BLaER1 treated with 17β-estradiol and CSF1 and Interleukin-3, amounts not matched to agents 10 nM and 100 nM (cell line): ENCODE data around the gene SNX3.

ENCODE experiments used
- H3K27ac ChIP-seq, 11 experiments: shearing (Covaris generic); formaldehyde crosslinking; 2 replicates each; pipeline ENCODE4 v1.8.1; 2022
- H3K27me3 ChIP-seq, 11 experiments: shearing (Covaris generic); formaldehyde crosslinking; 2 replicates each; pipeline ENCODE4 v1.8.1; 2022
- H3K36me3 ChIP-seq, 11 experiments: shearing (Covaris generic); formaldehyde crosslinking; 2 replicates each; pipeline ENCODE4 v1.8.1; 2022
- H3K4me1 ChIP-seq, 10 experiments: shearing (Covaris generic); formaldehyde crosslinking; 2 replicates each; pipeline ENCODE4 v1.8.1; 2022
- H3K4me2 ChIP-seq, 11 experiments: shearing (Covaris generic); formaldehyde crosslinking; 2 replicates each; pipeline ENCODE4 v1.8.1; 2022
- H3K4me3 ChIP-seq, 10 experiments: shearing (Covaris generic); formaldehyde crosslinking; 2 replicates each; pipeline ENCODE4 v1.8.1; 2022
- H3K9ac ChIP-seq, 11 experiments: shearing (Covaris generic); formaldehyde crosslinking; 2 replicates each; pipeline ENCODE4 v1.8.1; 2022
- H3K9me3 ChIP-seq, 11 experiments: shearing (Covaris generic); formaldehyde crosslinking; replicated peaks in 1 of 11; 2 replicates each; pipeline ENCODE4 v1.8.1; 2022
- H4K20me1 ChIP-seq, 11 experiments: shearing (Covaris generic); formaldehyde crosslinking; 2 replicates each; pipeline ENCODE4 v1.8.1; 2022
- Cebpa-rat ChIP-seq, 11 experiments: shearing (Covaris generic); IDR thresholded peaks; 2 replicates each; pipeline ENCODE4 v1.8.1; 2022

SNX3 gene

GRCh38 chr6:108203189-108204112 lies 57.4 kb downstream of the SNX3 start:
- no peak overlapping the region for H3K4me2 ChIP-seq
- H3K9me3 ChIP-seq: peaks cover 0 to 6% (median 0%) of the 10 kb centered on the region in 11 experiments; a peak in 1 of 22 replicates
- H3K9ac ChIP-seq: no peak overlapping the region
- no peak overlapping the region for H3K4me3 ChIP-seq
- H3K36me3 ChIP-seq: peaks cover 7 to 54% (median 22%) of the 10 kb centered on the region in 11 experiments; a peak in 18 of 22 replicates
- peaks cover 0 to 9% (median 7%) of the 10 kb centered on the region in 10 experiments; a peak in 12 of 20 replicates for H3K4me1 ChIP-seq
- no peak overlapping the region for H3K27ac ChIP-seq
- no peak for TF ChIP-seq Cebpa-rat (IDR thresholded peaks at IDR 0.05)
- H4K20me1 ChIP-seq: no peaks in the 10 kb centered on the region; a peak in 2 of 22 replicates
- H3K27me3 ChIP-seq: no peaks in the 10 kb centered on the region

- H3K4me1 ChIP-seq: peaks cover 0 to 9% (median 7%) of the 10 kb centered on the region in 10 experiments; a peak in 12 of 20 replicates
- no peak for TF ChIP-seq Cebpa-rat (IDR thresholded peaks at IDR 0.05)
- H3K4me3 ChIP-seq: no peak overlapping the region
Measured at GRCh38 chr6:108200631-108201030, 60.2 kb downstream of the SNX3 start.

GRCh38 chr6:108200186-108200585 lies 60.7 kb downstream of the SNX3 start:
- no peak overlapping the region for H3K4me2 ChIP-seq
- H4K20me1 ChIP-seq: no peaks in the 10 kb centered on the region
- no peaks in the 10 kb centered on the region for H3K27me3 ChIP-seq
- H3K4me1 ChIP-seq: peaks cover 0 to 11% (median 7%) of the 10 kb centered on the region in 10 experiments; a peak in 12 of 20 replicates
- H3K4me3 ChIP-seq: no peak overlapping the region
- no peak overlapping the region for H3K27ac ChIP-seq
- no peak overlapping the region for H3K9ac ChIP-seq
- no peak for TF ChIP-seq Cebpa-rat (IDR thresholded peaks at IDR 0.05)
- H3K9me3 ChIP-seq: peaks cover 0 to 8% (median 0%) of the 10 kb centered on the region in 11 experiments; a peak in 1 of 22 replicates
- peaks cover 0 to 30% (median 6%) of the 10 kb centered on the region in 11 experiments; a peak in 13 of 22 replicates for H3K36me3 ChIP-seq

More at GRCh38 chr6:108200631-108201030, 60.2 kb downstream of the SNX3 start:
- H3K27ac ChIP-seq: no peak overlapping the region
- no peak overlapping the region for H3K4me2 ChIP-seq
- H4K20me1 ChIP-seq: no peaks in the 10 kb centered on the region
- H3K36me3 ChIP-seq: peaks cover 0 to 30% (median 6%) of the 10 kb centered on the region in 11 experiments; a peak in 13 of 22 replicates
- H3K27me3 ChIP-seq: no peaks in the 10 kb centered on the region
- H3K9me3 ChIP-seq: peaks cover 0 to 8% (median 0%) of the 10 kb centered on the region in 11 experiments; a peak in 1 of 22 replicates
- no peak overlapping the region for H3K9ac ChIP-seq

GRCh38 chr6:108198761-108199498 lies 61.9 kb downstream of the SNX3 start:
- Histone ChIP-seq H3K4me2 (peak overlapping the region in 6 of 11 experiments; percentile 10 to 50 (median 24); a peak in 5 of 22 replicates), H3K9me3 (peaks cover 0 to 8% (median 0%) of the 10 kb centered on the region in 11 experiments; a peak in 1 of 22 replicates), H4K20me1 (no peaks in the 10 kb centered on the region), H3K4me3 (no peak overlapping the region), H3K9ac (no peak overlapping the region), H3K4me1 (peaks cover 0 to 19% (median 15%) of the 10 kb centered on the region in 10 experiments; a peak in 13 of 20 replicates), H3K27me3 (no peaks in the 10 kb centered on the region), H3K27ac (no peak overlapping the region), H3K36me3 (peaks cover 0 to 21% (median 6%) of the 10 kb centered on the region in 11 experiments; a peak in 13 of 22 replicates)
- no peak for TF ChIP-seq Cebpa-rat (IDR thresholded peaks at IDR 0.05)

DNA sequence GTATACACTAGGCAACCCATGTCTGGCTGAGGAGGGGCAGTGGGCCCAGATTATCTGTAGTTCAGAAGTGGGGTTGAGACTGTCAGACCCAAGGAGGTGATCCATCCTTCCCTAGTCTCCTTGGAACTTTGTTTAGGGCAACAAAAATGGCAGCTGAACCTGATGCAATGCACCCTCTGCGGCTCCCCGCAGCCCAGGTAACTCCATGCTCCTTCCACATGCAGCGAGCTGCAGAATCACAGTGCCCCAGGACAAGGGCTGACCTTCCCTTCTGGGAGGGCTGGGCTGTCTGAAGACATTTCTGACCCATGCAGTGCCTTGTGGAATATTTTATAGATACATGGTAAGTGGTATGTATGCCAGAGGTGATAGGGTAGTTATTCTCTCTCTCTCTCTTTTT lies 65.6 kb downstream of the SNX3 start:
- H3K9ac ChIP-seq: no peak overlapping the region
- H3K9me3 ChIP-seq: peaks cover 0 to 8% (median 0%) of the 10 kb centered on the region in 11 experiments; a peak in 1 of 22 replicates
- H3K27ac ChIP-seq: no peak overlapping the region
- no peak overlapping the region for H3K4me3 ChIP-seq
- H3K4me1 ChIP-seq: peaks cover 0 to 19% (median 15%) of the 10 kb centered on the region in 10 experiments; a peak in 13 of 20 replicates
- TF ChIP-seq Cebpa-rat (IDR thresholded peaks at IDR 0.05): no peak
- H3K27me3 ChIP-seq: no peaks in the 10 kb centered on the region
- no peaks in the 10 kb centered on the region; a peak in 1 of 22 replicates for H4K20me1 ChIP-seq
- no peaks in the 10 kb centered on the region for H3K36me3 ChIP-seq
- H3K4me2 ChIP-seq: peak overlapping the region in 8 of 11 experiments; percentile 1 to 34 (median 14); a peak in 7 of 22 replicates

DNA sequence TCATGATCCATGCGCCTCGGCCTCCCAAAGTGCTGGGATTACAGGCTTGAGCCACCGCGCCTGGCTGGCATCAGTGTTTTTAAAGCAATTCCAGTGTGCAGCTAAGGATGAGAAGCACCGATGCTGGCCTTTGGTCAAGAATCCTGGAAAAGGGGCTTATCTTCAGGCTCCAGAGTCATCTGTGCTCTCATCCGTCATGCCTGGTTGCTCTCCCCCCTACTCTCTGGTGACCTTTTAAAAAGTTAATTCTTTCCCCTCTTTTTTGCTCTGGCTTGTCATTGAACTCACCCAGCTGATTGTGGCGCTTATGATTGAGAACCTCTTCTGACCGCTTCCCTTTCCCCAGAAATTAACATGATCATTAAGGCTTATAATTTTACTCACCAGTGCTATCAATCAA lies 66.3 kb downstream of the SNX3 start:
- Histone ChIP-seq H3K4me3 (no peak overlapping the region), H3K27ac (no peak overlapping the region), H3K4me2 (peak overlapping the region in 8 of 11 experiments; percentile 1 to 34 (median 14); a peak in 8 of 22 replicates), H3K9ac (no peak overlapping the region), H3K4me1 (peaks cover 0 to 19% (median 15%) of the 10 kb centered on the region in 10 experiments; a peak in 13 of 20 replicates), H3K27me3 (no peaks in the 10 kb centered on the region), H4K20me1 (no peaks in the 10 kb centered on the region; a peak in 1 of 22 replicates), H3K9me3 (peaks cover 0 to 8% (median 0%) of the 10 kb centered on the region in 11 experiments; a peak in 1 of 22 replicates), H3K36me3 (no peaks in the 10 kb centered on the region)
- no peak for TF ChIP-seq Cebpa-rat (IDR thresholded peaks at IDR 0.05)

DNA sequence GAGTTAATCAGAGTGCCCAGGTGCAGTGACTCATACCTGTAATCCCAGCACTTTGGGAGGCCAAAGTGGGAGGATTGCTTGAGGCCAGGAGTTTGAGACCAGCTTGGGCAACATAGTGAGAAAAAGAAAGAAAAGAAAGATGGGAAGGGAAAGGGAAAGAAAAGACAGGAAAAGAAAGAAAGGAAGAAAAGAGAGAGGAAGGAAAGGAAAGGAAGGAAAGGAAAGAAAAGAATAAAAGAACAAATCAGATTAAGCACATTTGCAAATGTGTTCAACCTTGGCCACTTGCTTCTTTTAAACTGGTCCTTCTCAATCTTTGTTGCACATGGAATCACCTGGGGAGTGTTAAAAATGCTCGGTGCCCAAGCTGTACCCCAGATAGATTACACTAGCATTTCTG lies 67.0 kb downstream of the SNX3 start:
- H3K36me3 ChIP-seq: no peaks in the 10 kb centered on the region
- H3K9me3 ChIP-seq: peaks cover 0 to 6% (median 0%) of the 10 kb centered on the region in 11 experiments; a peak in 1 of 22 replicates
- no peaks in the 10 kb centered on the region for H3K27me3 ChIP-seq
- H3K4me1 ChIP-seq: peaks cover 0 to 15% (median 10%) of the 10 kb centered on the region in 10 experiments; a peak in 13 of 20 replicates
- no peak overlapping the region for H3K4me3 ChIP-seq
- no peak for TF ChIP-seq Cebpa-rat (IDR thresholded peaks at IDR 0.05)
- no peak overlapping the region for H3K27ac ChIP-seq
- H4K20me1 ChIP-seq: no peaks in the 10 kb centered on the region; a peak in 1 of 22 replicates
- H3K9ac ChIP-seq: no peak overlapping the region
- H3K4me2 ChIP-seq: no peak overlapping the region

GRCh38 chr6:108193131-108193530 lies 67.7 kb downstream of the SNX3 start:
- H3K9me3 ChIP-seq: no peaks in the 10 kb centered on the region
- no peak overlapping the region for H3K4me2 ChIP-seq
- H3K36me3 ChIP-seq: no peaks in the 10 kb centered on the region
- H3K4me3 ChIP-seq: no peak overlapping the region
- TF ChIP-seq Cebpa-rat (IDR thresholded peaks at IDR 0.05): no peak
- no peaks in the 10 kb centered on the region; a peak in 1 of 22 replicates for H4K20me1 ChIP-seq
- H3K27ac ChIP-seq: no peak overlapping the region
- H3K27me3 ChIP-seq: no peaks in the 10 kb centered on the region
- peaks cover 0 to 11% (median 8%) of the 10 kb centered on the region in 10 experiments; a peak in 8 of 20 replicates for H3K4me1 ChIP-seq
- no peak overlapping the region for H3K9ac ChIP-seq
